SU-DHL-6 (cell line): Measurements from ENCODE around the gene ARL9.

ENCODE experiments used
- H2AFZ ChIP-seq: fragments of 200-600 bp; sonication (generic); 2 replicates; pipeline ENCODE4 v1.6.1; 2014; ENCODE audit warnings: low read depth, mild to moderate bottlenecking, moderate library complexity, mixed read lengths, antibody characterized with exemption, low read length; ENCODE audit not compliant: severe bottlenecking
- H3F3A ChIP-seq: fragments of 200-600 bp; shearing (Covaris generic); 2 replicates; pipeline ENCODE4 v1.6.0; 2016; ENCODE audit warnings: antibody characterized with exemption, mild to moderate bottlenecking; ENCODE audit not compliant: insufficient read depth
- H3K27ac ChIP-seq: fragments of 200-600 bp; sonication (generic); 2 replicates; pipeline ENCODE4 v1.5.1; 2016; ENCODE audit warnings: low read depth, mild to moderate bottlenecking, low read length, moderate library complexity, mixed read lengths
- H3K27me3 ChIP-seq: fragments of 200-600 bp; sonication (generic), shearing (Covaris generic); 2 replicates; pipeline ENCODE4 v1.6.0; 2014; ENCODE audit warnings: mild to moderate bottlenecking, low read length
- H3K36me3 ChIP-seq: fragments of 200-600 bp; sonication (generic); 2 replicates; pipeline ENCODE4 v1.6.1; 2014; ENCODE audit warnings: mild to moderate bottlenecking, low read length, mixed read lengths
- H3K4me2 ChIP-seq: fragments of 300-600, 200-600 bp; shearing (Covaris generic), sonication (generic); 2 replicates; pipeline ENCODE4 v1.6.0; 2014; ENCODE audit warnings: low read length, low read depth, mild to moderate bottlenecking; ENCODE audit not compliant: poor library complexity, severe bottlenecking
- H3K4me3 ChIP-seq: fragments of 200-600 bp; sonication (generic); 2 replicates; pipeline ENCODE4 v1.5.1; 2014; ENCODE audit warnings: antibody characterized with exemption, low read length, mild to moderate bottlenecking, mixed read lengths; ENCODE audit not compliant: insufficient read depth, poor library complexity, severe bottlenecking
- H3K79me2 ChIP-seq: fragments of 200-600 bp; sonication (generic); 2 replicates; pipeline ENCODE4 v1.6.1; 2014; ENCODE audit warnings: mild to moderate bottlenecking, low read length, moderate library complexity; ENCODE audit not compliant: insufficient read depth
- H3K9ac ChIP-seq: fragments of 200-600 bp; sonication (generic); 2 replicates; pipeline ENCODE4 v1.7.0; 2014; ENCODE audit warnings: mild to moderate bottlenecking, low read length
- H3K9me2 ChIP-seq: fragments of 200-600 bp; sonication (generic); replicated peaks from 2 replicates; pipeline ENCODE4 v1.6.1; 2014; ENCODE audit warnings: low read length; ENCODE audit not compliant: insufficient read depth
- H3K9me3 ChIP-seq: fragments of 200-600 bp; sonication (generic); 2 replicates; pipeline ENCODE4 v1.6.1; 2014; ENCODE audit warnings: low read length, mixed read lengths; ENCODE audit not compliant: insufficient read depth
- H4K20me1 ChIP-seq: fragments of 200-600 bp; sonication (generic); 2 replicates; pipeline ENCODE4 v1.6.1; 2014; ENCODE audit warnings: low read depth, mild to moderate bottlenecking, antibody characterized with exemption, low read length, moderate library complexity, mixed read lengths
- EZH2phosphoT487 ChIP-seq: fragments of 200-600 bp; sonication (generic), shearing (Covaris generic); conservative IDR thresholded peaks from 2 replicates; pipeline ENCODE4 v1.6.1; 2018; ENCODE audit warnings: mild to moderate bottlenecking, antibody characterized with exemption, low read length, moderate library complexity, mixed read lengths
- TF ChIP-seq, protein P1 (sequence below): fragments of 200-600 bp; sonication (generic); IDR thresholded peaks from one replicate; pipeline ENCODE4 v1.5.1; 2017; ENCODE audit warnings: antibody characterized with exemption, mild to moderate bottlenecking, low read length, moderate library complexity; ENCODE audit not compliant: insufficient read depth, poor library complexity, severe bottlenecking

Gene ARL9

DNA sequence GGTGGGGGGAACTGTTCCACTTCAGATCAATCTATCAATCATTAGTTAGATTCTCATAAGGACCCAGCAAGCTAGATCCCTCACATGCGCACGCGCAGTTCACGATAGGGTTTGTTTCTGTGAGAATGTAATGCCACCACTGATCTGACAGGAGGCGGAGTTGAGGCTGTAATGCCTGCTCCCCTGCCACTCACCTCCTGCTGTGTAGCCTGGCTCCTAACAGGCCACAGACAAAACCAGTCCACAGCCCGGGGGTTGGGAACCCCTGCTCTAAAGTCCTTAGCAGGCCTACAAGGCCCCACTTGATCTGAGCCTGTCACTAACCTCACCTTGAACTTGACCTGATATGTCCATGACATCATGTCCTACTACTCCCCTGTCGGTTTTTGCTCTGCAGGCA is 30.3 kb downstream of the ARL9 start:
- Histone ChIP-seq H3K9ac (no peak overlapping the region), H3F3A (no peaks in the 10 kb centered on the region), H3K27me3 (no peaks in the 10 kb centered on the region), H3K36me3 (no peaks in the 10 kb centered on the region), H3K79me2 (no peaks in the 10 kb centered on the region), H3K9me3 (no peaks in the 10 kb centered on the region), H3K9me2 (no peaks in the 10 kb centered on the region), H3K4me2 (no peak overlapping the region), H3K27ac (no peak overlapping the region), H3K4me3 (no peak overlapping the region), H4K20me1 (no peaks in the 10 kb centered on the region), H2AFZ (no peak overlapping the region)
- TF ChIP-seq, protein P1, sequence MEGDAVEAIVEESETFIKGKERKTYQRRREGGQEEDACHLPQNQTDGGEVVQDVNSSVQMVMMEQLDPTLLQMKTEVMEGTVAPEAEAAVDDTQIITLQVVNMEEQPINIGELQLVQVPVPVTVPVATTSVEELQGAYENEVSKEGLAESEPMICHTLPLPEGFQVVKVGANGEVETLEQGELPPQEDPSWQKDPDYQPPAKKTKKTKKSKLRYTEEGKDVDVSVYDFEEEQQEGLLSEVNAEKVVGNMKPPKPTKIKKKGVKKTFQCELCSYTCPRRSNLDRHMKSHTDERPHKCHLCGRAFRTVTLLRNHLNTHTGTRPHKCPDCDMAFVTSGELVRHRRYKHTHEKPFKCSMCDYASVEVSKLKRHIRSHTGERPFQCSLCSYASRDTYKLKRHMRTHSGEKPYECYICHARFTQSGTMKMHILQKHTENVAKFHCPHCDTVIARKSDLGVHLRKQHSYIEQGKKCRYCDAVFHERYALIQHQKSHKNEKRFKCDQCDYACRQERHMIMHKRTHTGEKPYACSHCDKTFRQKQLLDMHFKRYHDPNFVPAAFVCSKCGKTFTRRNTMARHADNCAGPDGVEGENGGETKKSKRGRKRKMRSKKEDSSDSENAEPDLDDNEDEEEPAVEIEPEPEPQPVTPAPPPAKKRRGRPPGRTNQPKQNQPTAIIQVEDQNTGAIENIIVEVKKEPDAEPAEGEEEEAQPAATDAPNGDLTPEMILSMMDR: no peak
- TF ChIP-seq EZH2phosphoT487: no peak

GRCh38 chr4:56537147-56537546 is 31.6 kb downstream of the ARL9 start:
- no peak overlapping the region for H3K9ac ChIP-seq
- no peaks in the 10 kb centered on the region for H3F3A ChIP-seq
- H3K27ac ChIP-seq: no peak overlapping the region
- H4K20me1 ChIP-seq: no peaks in the 10 kb centered on the region
- H3K4me2 ChIP-seq: no peak overlapping the region
- no peaks in the 10 kb centered on the region for H3K36me3 ChIP-seq
- TF ChIP-seq EZH2phosphoT487: no peak
- TF ChIP-seq, protein P1: no peak
- no peaks in the 10 kb centered on the region for H3K79me2 ChIP-seq
- no peak overlapping the region for H3K4me3 ChIP-seq
- H3K27me3 ChIP-seq: no peaks in the 10 kb centered on the region
- no peaks in the 10 kb centered on the region for H3K9me2 ChIP-seq
- no peak overlapping the region for H2AFZ ChIP-seq
- no peaks in the 10 kb centered on the region for H3K9me3 ChIP-seq

- H3K9ac ChIP-seq: no peak overlapping the region
- TF ChIP-seq, protein P1: no peak
- TF ChIP-seq EZH2phosphoT487: no peak
- H4K20me1 ChIP-seq: no peaks in the 10 kb centered on the region
- no peaks in the 10 kb centered on the region for H3F3A ChIP-seq
- no peaks in the 10 kb centered on the region for H3K9me3 ChIP-seq
- no peak overlapping the region for H3K4me3 ChIP-seq
- H3K4me2 ChIP-seq: no peak overlapping the region
- H3K27ac ChIP-seq: no peak overlapping the region
- no peaks in the 10 kb centered on the region for H3K9me2 ChIP-seq
- no peaks in the 10 kb centered on the region for H3K79me2 ChIP-seq
- H3K27me3 ChIP-seq: no peaks in the 10 kb centered on the region
- H2AFZ ChIP-seq: no peak overlapping the region
- H3K36me3 ChIP-seq: no peaks in the 10 kb centered on the region
Observed at GRCh38 chr4:56540826-56541225, 35.2 kb downstream of the ARL9 start.
